ENCODE results near the gene TMEM54.

The TMEM54 gene

GRCh38 chr1:32895325-32896215 lies 5.6 kb downstream of the TMEM54 start:
- TF ChIP-seq Cebpa-rat (IDR thresholded peaks at IDR 0.05): no peak
- no peak overlapping the region for H3K27ac ChIP-seq
- no peaks in the 10 kb centered on the region for H3K9me3 ChIP-seq (replicated peaks in 1 of 11)
- peaks cover 22 to 39% (median 30%) of the 10 kb centered on the region in 11 experiments for H3K27me3 ChIP-seq
- H3K4me3 ChIP-seq: no peak overlapping the region
- no peak overlapping the region for H3K4me2 ChIP-seq
- H4K20me1 ChIP-seq: peaks cover 0 to 32% (median 0%) of the 10 kb centered on the region in 11 experiments; a peak in 4 of 22 replicates
- peaks cover 0 to 3% (median 0%) of the 10 kb centered on the region in 11 experiments; a peak in 3 of 22 replicates for H3K36me3 ChIP-seq
- H3K9ac ChIP-seq: no peak overlapping the region; a peak in 1 of 22 replicates
- H3K4me1 ChIP-seq: peaks cover 0 to 31% (median 17%) of the 10 kb centered on the region in 10 experiments; a peak in 17 of 20 replicates

- H3K4me2 ChIP-seq: no peak overlapping the region
- H3K4me3 ChIP-seq: no peak overlapping the region
- peaks cover 22 to 38% (median 29%) of the 10 kb centered on the region in 11 experiments for H3K27me3 ChIP-seq
- H3K9me3 ChIP-seq (replicated peaks in 1 of 11): no peaks in the 10 kb centered on the region
- no peak overlapping the region; a peak in 1 of 22 replicates for H3K9ac ChIP-seq
- no peak overlapping the region for H3K27ac ChIP-seq
- no peak for TF ChIP-seq Cebpa-rat (IDR thresholded peaks at IDR 0.05)
- peaks cover 0 to 32% (median 0%) of the 10 kb centered on the region in 11 experiments; a peak in 4 of 22 replicates for H4K20me1 ChIP-seq
- peaks cover 0 to 3% (median 0%) of the 10 kb centered on the region in 11 experiments; a peak in 3 of 22 replicates for H3K36me3 ChIP-seq
- peaks cover 0 to 23% (median 9%) of the 10 kb centered on the region in 10 experiments; a peak in 12 of 20 replicates for H3K4me1 ChIP-seq
Observed at GRCh38 chr1:32894681-32895080, 6.5 kb downstream of the TMEM54 start.

- Histone ChIP-seq H3K36me3 (peaks cover 0 to 3% (median 0%) of the 10 kb centered on the region in 11 experiments; a peak in 3 of 22 replicates), H3K4me3 (peak overlapping the region in 3 of 10 experiments; percentile 25 to 53 (median 51); a peak in 2 of 20 replicates), H3K27me3 (peaks cover 22 to 38% (median 29%) of the 10 kb centered on the region in 11 experiments), H3K4me1 (peaks cover 0 to 19% (median 8%) of the 10 kb centered on the region in 10 experiments; a peak in 10 of 20 replicates), H4K20me1 (peaks cover 0 to 34% (median 0%) of the 10 kb centered on the region in 11 experiments; a peak in 4 of 22 replicates), H3K27ac (no peak overlapping the region), H3K4me2 (peak overlapping the region in 10 of 11 experiments; percentile 36 to 79 (median 60); a peak in 18 of 22 replicates), H3K9me3 (replicated peaks in 1 of 11) (no peaks in the 10 kb centered on the region), H3K9ac (peak overlapping the region in 1 of 11 experiments; percentile 19; a peak in 1 of 22 replicates)
- no peak for TF ChIP-seq Cebpa-rat (IDR thresholded peaks at IDR 0.05)
Observed at GRCh38 chr1:32894019-32894600, 7.1 kb downstream of the TMEM54 start.

GRCh38 chr1:32893198-32894018 lies 7.8 kb downstream of the TMEM54 start:
- Histone ChIP-seq H3K4me1 (peaks cover 0 to 19% (median 8%) of the 10 kb centered on the region in 10 experiments; a peak in 10 of 20 replicates), H3K4me2 (peak overlapping the region; percentile 53 to 82 (median 72)), H3K9me3 (replicated peaks in 1 of 11) (no peaks in the 10 kb centered on the region), H3K36me3 (peaks cover 0 to 3% (median 0%) of the 10 kb centered on the region in 11 experiments; a peak in 3 of 22 replicates), H3K4me3 (peak overlapping the region; percentile 36 to 65 (median 48); a peak in 19 of 20 replicates), H4K20me1 (peaks cover 0 to 37% (median 0%) of the 10 kb centered on the region in 11 experiments; a peak in 5 of 22 replicates), H3K27ac (peak overlapping the region in 1 of 11 experiments; percentile 13; a peak in 1 of 22 replicates), H3K9ac (peak overlapping the region in 8 of 11 experiments; percentile 15 to 64 (median 48); a peak in 12 of 22 replicates), H3K27me3 (peaks cover 22 to 38% (median 29%) of the 10 kb centered on the region in 11 experiments)
- TF ChIP-seq Cebpa-rat (IDR thresholded peaks at IDR 0.05): no peak

- peak overlapping the region; percentile 53 to 82 (median 72) for H3K4me2 ChIP-seq
- peaks cover 0 to 19% (median 8%) of the 10 kb centered on the region in 10 experiments; a peak in 10 of 20 replicates for H3K4me1 ChIP-seq
- H4K20me1 ChIP-seq: peaks cover 0 to 32% (median 0%) of the 10 kb centered on the region in 11 experiments; a peak in 5 of 22 replicates
- peaks cover 23 to 39% (median 30%) of the 10 kb centered on the region in 11 experiments for H3K27me3 ChIP-seq
- no peak for TF ChIP-seq Cebpa-rat (IDR thresholded peaks at IDR 0.05)
- peak overlapping the region in 8 of 11 experiments; percentile 15 to 64 (median 48); a peak in 11 of 22 replicates for H3K9ac ChIP-seq
- H3K4me3 ChIP-seq: peak overlapping the region; percentile 36 to 65 (median 48); a peak in 18 of 20 replicates
- H3K9me3 ChIP-seq (replicated peaks in 1 of 11): no peaks in the 10 kb centered on the region
- 0 out of 22 replicates have a peak overlapping the region, but pooled peaks of 1 of the 11 experiments have one; percentile 13 for H3K27ac ChIP-seq
- peaks cover 0 to 3% (median 0%) of the 10 kb centered on the region in 11 experiments; a peak in 3 of 22 replicates for H3K36me3 ChIP-seq
Observed at GRCh38 chr1:32892368-32893197, 8.6 kb downstream of the TMEM54 start.

GRCh38 chr1:32891630-32892029 lies 9.6 kb downstream of the TMEM54 start:
- peaks cover 0 to 3% (median 0%) of the 10 kb centered on the region in 11 experiments; a peak in 3 of 22 replicates for H3K36me3 ChIP-seq
- no peak for TF ChIP-seq Cebpa-rat (IDR thresholded peaks at IDR 0.05)
- peaks cover 32 to 49% (median 40%) of the 10 kb centered on the region in 11 experiments for H3K27me3 ChIP-seq
- no peak overlapping the region for H3K4me2 ChIP-seq
- no peak overlapping the region for H3K9ac ChIP-seq
- H3K9me3 ChIP-seq (replicated peaks in 1 of 11): no peaks in the 10 kb centered on the region
- no peak overlapping the region for H3K4me3 ChIP-seq
- H3K27ac ChIP-seq: no peak overlapping the region
- H3K4me1 ChIP-seq: peaks cover 0 to 19% (median 8%) of the 10 kb centered on the region in 10 experiments; a peak in 10 of 20 replicates
- peaks cover 0 to 31% (median 0%) of the 10 kb centered on the region in 11 experiments; a peak in 5 of 22 replicates for H4K20me1 ChIP-seq

GRCh38 chr1:32891241-32891570 lies 10.0 kb downstream of the TMEM54 start:
- H3K27ac ChIP-seq: no peak overlapping the region
- H3K36me3 ChIP-seq: peaks cover 0 to 3% (median 0%) of the 10 kb centered on the region in 11 experiments; a peak in 3 of 22 replicates
- no peak for TF ChIP-seq Cebpa-rat (IDR thresholded peaks at IDR 0.05)
- no peak overlapping the region for H3K4me3 ChIP-seq
- H3K9me3 ChIP-seq (replicated peaks in 1 of 11): no peaks in the 10 kb centered on the region
- peaks cover 0 to 19% (median 8%) of the 10 kb centered on the region in 10 experiments; a peak in 10 of 20 replicates for H3K4me1 ChIP-seq
- peaks cover 0 to 31% (median 0%) of the 10 kb centered on the region in 11 experiments; a peak in 4 of 22 replicates for H4K20me1 ChIP-seq
- no peak overlapping the region for H3K9ac ChIP-seq
- peaks cover 36 to 53% (median 44%) of the 10 kb centered on the region in 11 experiments for H3K27me3 ChIP-seq
- no peak overlapping the region for H3K4me2 ChIP-seq

Measured in BLaER1 treated with 17β-estradiol and CSF1 and Interleukin-3, amounts not matched to agents 10 nM and 100 nM (cell line).